ENCODE measurements around the gene HHATL. TPM values are rescaled to one million over a fixed set of nuclear protein-coding genes. Genes with fewer than 3 reads are reported as not detected.

The HHATL gene
- total RNA-seq, 1 experiment from 2014 or later = not detected

DNA sequence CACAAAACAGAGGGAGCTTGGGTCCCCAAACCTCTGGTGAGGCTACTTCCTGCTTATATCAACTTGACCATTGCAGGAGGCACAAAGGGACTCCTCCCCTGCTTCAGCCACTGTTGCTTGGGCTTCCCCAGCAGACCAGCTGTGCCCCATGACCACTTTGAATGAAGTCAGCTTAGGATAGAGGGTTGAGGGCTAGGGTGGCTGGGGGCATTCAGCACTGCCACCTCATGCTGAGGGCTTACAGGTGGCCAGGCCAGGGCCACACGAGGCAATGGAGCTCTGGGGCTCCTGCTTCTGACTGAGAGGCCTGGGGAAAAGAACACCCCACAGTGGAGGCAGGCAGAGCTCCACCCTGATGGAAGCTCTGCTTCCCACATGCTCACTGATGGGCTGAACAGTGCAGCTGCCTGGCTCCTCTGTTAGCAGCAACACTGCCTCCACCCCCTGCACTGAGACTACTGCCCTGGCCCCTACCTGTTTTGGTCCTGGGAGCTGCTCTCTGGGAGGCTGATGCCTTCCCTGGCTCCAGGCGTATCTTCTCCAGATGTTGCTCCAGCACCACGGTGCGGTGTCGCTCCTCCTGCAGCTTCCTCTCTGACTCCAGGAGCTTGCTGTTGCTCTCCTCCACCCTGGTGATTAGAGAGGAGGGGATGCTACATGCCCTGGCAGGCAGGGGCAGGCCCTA, 10.2 kb upstream of the HHATL start:
- DNase-seq (ENCODE audit: low spot score) = no peak

DNA sequence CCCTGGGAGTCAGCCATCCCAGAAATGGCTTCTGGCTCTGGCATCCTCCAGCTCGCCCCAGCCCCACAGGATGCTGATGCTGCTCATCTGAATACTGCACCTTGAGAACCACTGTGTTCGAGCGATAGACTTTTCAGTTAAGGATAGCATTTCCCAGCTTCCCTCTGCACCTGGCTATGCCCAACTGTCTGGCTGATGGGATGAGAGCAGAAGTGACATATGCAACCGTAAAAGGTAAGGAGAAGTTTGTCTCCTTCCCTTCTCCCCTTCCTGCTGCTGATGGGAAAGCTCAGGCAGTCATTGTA, 9.7 kb upstream of the HHATL start:
- DNase-seq (ENCODE audit: low spot score) = no peak

DNA sequence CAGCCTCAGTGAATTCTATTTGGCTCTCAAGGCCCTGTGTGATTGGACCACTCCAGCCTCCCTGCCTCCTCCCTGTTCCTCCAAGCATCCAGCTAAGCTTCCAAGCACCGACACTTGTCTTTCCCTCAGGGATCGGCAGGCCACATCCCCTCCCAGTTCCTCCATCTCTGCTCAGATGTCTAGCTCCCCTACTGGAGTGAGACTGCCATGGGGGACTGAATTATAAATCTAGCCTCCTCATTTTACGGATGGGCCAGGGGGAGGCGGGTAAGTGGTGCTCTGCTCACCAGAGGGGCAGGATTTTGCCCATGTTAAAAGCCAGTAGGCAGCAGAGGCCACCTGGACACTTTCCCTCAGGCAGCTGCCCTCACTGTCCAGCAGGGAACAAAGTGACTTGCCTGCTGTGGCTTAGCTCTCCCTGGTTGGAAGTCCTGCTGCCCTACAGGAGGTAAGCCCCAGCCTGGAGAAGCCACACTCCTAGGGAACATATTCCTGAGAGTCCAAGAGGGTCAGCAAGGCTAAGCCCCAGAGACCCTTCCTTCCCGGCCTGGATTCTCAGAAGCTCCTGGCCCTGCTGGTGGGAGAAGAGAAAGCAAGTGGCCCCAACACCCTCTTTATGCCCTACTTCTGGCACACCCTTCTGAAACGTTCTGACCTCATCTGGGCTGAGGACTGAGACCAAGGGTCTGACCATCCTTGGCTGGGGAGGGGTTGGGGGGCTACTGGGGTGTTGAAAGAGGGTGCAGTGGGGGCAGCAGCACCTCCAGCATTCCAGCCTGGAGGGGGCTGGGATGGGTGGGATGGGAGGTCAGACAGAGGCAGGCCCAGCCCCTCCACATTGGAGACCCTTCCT, 9.1 kb upstream of the HHATL start:
- no peak for DNase-seq (ENCODE audit: low spot score)

DNA sequence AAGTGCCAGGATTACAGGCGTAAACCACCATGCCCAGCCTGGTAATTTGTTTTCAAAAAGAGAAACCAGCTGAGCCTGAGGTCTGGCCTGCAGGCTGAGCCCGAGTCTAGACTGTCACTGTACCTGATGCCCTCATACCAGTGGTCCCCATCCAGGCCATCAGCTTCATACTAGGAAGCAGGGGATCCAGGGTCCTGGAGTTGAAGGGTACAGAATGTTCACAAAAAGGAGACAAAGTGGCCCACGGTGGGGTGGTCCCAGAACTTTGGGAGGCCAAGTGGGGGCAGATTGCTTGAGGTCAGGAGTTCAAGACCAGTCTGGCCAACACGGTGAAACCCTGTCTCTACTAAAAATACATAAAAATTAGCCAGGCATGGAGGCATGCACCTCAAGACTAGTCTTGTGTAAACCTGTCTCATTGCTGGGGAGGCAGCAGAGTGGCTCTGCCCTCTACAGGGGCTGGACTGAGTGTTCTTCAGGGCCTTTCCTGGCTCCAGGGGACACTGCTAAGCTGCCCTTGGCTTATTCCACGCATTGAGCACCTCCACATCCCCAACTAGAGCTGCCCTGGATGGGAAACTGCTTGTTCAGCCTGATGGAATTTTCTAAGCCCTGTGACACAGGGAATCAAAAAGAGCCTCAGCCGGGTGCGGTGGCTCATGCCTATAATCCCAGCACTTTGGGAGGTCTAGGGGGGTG, 7.9 kb upstream of the HHATL start:
- no peak for DNase-seq (ENCODE audit: low spot score)

DNA sequence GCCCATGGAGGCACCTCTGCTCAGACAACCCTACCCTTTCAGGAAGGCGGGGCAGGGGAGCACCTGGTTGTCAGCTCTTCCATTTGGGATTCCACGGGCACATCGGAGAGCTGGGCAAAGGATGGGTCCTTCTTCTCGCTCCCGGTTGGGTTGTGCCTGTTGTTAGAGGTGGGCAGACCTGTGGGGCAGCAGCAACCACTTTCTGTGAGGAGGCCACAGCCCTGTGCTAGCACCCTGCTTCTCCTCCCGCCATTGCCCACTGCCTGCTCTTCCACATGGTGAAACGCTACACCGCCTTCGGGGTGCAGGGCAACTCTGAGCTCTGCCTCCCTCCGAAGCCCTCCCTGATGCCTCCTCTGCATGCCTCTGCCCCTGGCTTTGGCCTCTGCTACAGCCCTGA, 7.0 kb upstream of the HHATL start:
- DNase-seq (ENCODE audit: low spot score) = no peak

DNA sequence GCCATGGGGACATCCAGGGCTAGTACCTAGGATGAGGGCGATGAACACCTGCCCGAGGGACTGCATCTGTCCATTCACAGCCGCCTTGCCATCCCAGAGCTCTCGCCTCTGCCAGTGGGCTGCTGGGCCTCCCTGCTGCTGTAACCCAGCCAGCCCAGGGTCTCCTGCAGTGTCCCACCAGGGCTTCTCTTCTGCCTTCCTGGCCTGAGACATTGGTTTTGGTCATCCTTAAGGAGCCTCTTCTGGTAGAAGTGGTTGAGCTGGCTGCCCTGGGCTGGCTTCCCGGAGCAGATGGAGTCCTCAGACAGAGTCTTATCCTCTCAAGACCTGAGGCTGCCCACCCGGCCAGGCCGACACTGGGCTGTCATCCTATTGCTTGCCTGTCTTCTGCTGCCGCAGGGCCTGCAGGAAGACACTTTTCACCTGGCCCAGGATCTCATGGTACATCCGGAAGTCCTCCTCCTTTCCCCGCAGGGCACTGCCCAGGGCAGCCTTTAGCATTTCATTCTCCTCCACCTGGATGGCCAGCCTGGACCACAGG, 6.1 kb upstream of the HHATL start:
- DNase-seq (ENCODE audit: low spot score) = no peak

DNA sequence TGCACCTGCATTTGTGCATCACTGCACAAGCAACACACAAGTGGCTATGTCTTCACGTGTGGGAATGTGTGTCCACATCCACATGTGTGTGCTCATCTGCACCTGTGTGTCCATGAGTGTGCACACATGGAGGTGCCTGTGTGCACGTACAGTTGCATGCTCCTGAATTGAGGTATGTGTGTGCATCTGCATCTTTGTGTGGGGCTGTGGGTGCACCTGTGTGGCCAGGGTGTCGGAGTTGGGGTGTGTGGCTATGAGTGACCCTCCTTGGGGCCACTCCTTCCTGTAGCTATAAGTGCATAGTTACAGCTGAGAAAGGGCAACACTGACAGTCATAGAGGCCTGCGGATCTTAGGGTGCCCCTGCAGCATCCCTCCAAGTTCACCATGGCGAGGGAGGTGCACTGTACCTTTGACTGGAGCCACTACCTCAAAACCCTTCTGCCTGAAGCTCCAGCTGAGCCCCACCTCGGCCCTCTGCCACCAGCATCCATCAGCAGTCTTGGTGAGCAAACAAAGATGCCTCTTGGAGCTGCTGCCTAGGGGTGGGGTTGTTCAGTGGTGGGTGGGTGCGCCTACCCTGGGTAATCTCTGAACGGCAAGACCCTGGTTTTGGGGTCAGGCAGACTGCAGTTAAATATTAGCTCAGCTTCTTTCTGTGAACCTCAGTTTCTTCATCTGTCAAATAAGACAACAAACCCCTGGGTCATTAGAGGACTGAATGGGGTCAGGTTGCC, 5.2 kb upstream of the HHATL start:
- no peak for DNase-seq (ENCODE audit: low spot score)

DNA sequence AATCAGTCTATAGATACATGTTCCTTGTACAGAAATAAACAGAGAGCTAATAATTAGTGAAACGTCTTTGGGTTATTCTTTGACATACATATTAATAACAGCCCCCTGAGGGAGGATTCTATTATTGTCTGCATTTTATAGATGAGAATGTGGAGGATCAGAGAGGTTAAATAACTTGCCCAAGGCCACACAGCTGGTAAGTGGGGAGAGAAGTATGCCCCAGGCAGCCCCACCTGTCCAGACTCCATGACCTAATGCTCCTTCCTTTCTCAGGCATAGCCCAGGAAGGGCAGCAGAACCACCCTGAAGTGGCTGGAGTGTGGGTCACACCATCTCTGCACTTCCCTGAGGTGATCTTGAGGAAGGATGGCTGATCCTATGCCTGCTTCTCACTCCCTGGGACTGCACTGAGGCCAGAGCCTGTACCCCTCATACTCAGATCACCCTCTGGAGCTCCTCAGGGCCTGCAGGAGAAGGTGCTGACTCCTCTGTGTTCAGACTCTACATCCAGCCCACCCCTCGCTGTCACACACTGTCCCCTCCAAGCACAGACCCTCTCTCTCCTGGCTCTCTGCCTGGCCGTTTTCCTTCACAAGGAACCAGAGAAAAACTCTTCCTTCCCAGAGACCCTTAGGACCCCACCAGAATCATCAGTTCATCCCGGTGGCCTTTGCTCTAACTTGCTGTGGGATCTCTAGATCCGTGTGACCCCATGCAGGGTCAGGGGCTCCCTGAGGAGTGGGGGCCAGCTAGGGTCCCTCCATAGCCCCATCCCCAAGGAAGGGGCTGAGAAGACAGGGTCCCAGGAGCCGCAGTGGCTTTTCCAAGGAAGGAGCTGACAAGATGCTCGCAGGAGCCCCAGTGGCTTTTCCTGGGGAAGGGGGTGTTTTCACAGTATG, 4.4 kb upstream of the HHATL start:
- no peak for DNase-seq (ENCODE audit: low spot score)

DNA sequence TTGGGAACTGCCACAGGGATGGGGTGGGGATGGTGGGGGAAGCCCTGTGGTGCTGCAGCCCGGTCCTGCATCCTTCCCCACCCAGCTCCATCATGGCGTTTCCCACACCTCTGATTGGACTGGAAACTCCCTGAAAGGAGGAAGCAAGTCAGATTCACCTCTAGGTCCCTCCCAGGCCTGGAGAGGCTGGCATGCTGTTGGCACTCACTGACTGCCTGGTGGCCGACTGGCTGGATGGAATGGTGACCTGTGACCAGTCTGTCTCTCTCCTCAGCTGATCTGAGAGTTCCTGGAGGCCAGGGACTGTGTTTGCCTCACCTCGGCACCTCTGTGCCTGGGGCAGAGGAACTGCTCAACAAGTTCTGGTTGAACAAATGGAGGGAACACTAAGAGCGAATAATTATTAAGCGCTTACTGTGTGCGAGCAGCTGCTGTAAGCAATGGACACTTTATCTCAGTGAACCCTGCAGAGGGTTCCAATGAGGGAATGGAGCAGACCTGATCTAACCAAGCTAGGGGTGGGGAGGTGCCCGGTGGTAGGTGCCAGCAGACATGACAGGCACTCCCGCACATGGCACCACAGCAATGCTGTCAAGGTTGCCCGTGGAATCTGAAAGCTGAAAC, 3.5 kb upstream of the HHATL start:
- DNase-seq (ENCODE audit: low spot score) = no peak

DNA sequence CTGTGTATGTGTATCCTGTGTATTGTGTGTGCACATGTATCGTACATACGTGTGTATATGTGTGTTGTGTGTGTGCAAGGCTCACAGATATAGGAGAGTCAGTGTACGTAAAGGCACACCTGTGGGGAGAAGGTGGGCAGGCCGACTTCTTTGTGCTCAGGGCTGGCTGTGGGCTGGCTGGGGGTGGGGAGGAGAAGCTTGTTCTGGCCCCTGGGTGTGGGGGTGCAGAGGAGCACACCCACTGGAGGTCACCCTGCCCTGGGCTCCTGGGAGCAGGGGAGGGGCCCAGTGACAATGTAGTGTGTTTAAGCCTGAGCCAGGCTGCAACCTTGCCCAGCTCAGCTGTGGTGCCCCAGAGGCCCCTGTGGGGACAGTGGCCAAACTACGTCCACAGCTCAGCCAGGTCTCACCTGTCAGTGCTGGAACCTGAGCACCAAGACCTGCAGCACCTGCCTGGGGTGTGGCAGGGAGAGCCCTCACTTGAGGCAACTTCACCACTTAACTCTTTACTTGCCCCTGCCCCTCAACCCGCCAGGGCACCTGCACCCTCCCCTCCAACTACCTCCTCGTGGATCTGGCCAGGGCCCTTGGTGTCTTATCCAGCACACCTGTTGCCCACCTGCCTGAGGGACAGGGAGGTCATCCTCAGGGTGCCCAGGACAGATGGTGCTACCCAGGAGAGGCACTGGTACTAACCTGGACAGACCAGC, 2.6 kb upstream of the HHATL start:
- DNase-seq (ENCODE audit: low spot score) = no peak

DNA sequence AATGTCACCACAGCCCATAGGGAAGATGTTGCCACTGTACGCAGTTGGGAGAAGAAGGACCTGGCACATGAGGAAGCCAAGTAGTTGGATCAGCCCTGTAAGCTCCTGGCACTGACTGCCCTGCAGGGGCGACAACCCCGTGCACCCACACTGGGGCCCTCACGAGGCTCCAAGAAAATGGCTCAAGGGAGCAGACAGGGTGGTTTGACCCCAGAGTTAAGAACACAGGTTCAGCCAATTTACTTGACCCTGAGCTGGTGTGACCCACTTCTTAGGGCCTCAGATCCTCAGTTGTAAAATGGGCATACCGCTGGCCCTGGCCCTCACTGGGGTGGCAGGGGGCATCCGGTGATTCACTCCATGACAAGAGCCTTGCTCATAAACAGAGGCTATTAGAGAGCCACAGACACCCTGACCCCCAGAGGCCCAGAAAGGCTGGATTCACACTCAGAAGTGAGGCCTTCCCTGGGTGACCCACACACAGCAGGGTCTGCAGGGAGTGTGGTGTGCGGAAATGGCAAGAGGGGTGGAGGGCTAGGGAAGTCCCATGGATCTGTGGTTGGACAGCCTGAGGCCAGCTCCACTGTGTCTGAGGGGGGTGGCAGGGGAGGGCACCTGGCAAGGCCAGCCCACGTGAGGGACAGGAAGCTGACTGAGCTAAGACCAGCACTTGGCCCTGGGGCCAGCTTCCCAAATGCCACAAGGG, 1.7 kb upstream of the HHATL start:
- DNase-seq (ENCODE audit: low spot score) = no peak

DNA sequence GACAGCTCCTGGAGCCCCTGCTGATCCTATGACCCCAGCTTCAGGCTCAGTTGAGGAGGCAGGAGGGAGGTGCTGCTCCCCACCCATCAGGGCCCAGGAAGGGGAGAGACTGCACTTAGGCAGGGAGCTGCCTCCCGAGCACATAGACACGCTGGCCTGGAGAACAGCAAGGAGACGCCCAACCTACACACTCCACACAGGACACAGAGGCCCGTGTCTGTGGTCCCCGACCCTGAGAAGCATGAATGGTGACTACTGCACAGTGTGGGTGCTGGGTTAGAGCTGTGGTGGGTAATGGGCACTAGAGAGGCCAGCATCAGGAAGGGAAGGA, 1.1 kb upstream of the HHATL start:
- no peak for DNase-seq (ENCODE audit: low spot score)

DNA sequence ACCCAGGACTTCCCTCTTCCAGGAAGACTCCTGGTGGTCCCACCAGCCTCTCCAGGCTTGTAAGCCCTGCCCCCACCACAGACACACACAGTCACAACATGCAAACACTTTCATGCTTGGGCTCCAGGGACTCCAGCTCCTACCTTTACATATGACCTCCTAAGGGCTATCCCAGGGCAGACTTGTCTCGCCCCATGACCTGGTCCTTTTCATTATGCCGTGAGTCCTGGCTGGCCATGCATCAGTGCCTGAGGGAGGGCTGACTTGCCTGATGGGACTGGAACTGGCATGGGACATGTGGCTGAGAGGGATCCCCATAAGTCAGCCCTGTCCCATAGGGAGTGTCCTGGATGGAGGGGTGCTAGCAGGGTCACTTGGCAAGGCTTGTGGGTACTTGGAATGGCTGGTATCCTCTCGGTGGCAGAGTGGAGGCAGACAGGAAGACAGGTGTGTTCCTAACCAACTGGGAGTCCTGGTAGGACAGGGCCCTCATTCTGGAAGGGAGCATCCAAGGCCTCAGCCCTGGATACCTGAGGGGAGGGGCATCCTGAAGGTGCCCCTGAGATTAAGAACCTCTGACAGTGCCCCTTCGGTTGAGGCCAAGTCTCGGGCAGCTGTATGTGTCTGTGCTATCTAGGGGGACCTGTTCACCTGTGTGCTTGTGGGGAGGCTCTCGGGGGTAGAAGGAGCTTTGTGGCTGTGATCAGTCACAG, 540 bp upstream of the HHATL start:
- DNase-seq (ENCODE audit: low spot score) = no peak

DNA sequence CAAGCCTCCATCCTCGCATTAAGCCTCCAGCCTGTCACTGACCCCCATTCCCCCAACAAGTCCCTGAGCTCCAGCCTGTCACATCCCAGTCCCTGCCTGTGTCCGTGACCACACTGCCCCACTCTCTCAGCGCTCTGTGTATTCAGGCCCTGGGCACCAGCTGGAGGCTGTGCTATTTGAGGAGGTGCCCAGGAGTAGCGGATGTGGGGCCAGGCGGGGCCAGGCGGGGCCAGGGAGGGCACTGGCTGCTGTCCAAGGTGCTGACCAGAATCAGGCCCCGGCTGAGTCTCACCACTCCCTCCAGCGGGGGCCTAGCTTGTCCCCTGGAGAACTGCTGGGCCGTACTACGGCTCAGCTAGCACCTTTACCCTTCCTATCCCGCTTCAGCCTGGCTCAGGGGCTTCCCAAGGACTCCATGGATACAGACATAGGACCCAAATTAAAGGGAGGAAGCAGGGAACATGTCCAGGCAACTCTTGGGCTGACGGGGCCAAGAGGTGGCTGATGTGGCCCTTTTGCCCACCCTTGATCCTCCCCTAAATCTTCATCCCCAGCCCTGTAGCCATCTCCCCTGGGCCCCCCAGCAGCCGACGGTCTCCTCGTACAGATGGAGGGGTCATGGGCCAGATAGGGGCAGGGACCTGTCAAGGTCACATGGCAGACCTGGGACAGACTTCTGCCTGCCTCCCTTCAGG, 1.1 kb downstream of the HHATL start:
- peak; percentile 27 for DNase-seq (ENCODE audit: low spot score)

DNA sequence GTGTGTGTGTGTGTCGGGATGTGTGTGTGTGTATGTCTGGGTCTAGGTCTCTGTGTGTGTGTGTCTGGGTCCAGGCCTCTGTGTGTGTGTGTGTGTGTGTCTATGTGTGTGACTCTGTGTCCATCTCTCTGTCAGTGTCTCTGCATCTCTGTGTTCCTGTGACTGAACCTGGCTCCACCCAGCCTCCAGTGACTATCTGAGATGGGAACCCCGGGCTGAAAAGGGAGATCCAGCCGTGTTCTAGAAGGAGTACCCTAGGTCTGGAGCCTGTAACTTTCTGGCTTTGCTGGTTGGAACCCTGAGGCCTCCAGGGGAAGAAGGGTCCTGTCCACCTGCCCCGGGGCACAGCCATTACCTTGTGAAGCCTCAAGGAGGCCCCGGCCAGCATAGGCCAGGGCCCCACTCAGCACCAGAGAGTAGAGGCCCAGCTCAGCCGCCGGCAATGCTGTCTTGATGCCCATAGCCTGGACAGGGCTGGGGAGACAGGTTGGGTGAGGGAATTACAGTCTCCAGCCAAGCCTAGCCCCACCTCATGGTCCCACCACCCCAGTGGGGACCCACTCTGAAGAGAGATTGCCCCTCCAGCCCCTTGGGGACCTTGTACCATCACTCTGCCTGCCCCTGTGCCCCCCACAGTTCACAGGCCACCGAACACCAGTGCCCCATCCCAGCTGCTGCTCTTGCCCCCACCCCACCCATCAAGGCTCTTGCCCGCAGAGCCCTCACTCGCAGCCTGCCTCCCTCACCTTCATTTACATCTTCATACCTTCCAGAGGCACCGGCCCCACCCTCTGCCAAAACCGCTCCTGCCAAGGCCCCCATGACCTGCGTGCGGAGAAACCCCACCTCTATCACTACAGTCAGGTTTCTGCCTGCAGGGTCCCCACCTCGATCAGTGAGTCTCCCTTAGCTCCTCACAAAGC, 2.0 kb downstream of the HHATL start:
- no peak for DNase-seq (ENCODE audit: low spot score)

DNA sequence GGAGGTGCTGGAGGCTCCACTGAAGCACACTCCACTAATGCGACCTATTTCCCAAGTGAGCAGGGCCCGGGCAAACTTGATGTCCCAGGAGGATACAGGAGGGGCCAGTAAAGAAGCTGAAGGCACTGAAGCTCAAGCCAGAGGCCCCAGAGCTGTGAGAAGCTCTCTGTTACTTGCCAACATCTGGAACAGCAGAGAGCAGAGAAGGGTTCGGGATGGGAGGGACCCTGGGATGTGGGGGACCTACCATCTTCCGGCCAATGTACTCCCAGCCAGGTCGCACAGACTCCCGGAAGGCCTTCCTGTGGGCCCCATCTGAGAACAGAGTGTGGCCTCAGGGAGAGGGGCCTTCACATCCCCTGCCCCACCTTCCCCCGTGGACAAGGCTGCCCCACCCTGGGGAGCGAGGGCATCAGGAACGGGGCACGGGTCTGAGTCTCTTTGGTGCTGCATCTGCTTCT, 3.1 kb downstream of the HHATL start:
- DNase-seq (ENCODE audit: low spot score) = no peak

DNA sequence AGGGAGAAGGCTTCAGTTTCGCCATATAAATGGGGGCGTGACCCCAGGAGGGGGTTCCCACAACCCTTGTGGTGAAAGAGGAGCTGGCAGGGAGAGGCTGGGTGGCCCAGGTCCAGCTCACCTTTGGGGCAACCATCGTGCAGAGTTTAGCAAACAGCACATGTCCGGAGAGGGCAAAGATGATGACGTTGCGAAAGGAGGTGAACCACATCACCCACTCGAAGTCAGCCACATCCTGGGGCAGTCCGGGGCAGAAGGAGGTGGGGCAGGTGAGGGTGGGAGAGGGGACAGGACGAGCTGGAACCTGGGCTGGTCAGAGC, 3.7 kb downstream of the HHATL start:
- no peak for DNase-seq (ENCODE audit: low spot score)

All from H4 (cell line).